Ascending aorta (tissue), 2 donors: ENCODE measurements around the gene OR10C1. TPM values are rescaled to one million over a fixed set of nuclear protein-coding genes. Genes with fewer than 3 reads are reported as not detected.

Source experiments
- DNase-seq, 2 donors: peaks; one replicate each; pipeline ENCODE4 v3.0.0-alpha.2; 2019; ENCODE audit warnings: low spot score in 2 of 2
- H3K27ac ChIP-seq, 2 donors: fragments of 200-600 bp; sonication (generic); one replicate each; pipeline ENCODE4 v1.5.1; 2016 to 2017; ENCODE audit warnings: mild to moderate bottlenecking in 1 of 2
- H3K27me3 ChIP-seq: fragments of 200-600 bp; sonication (generic); one replicate; pipeline ENCODE4 v1.5.1; 2017
- H3K36me3 ChIP-seq, 2 donors: fragments of 200-600 bp; sonication (generic); one replicate each; pipeline ENCODE4 v1.5.1; 2016
- H3K4me1 ChIP-seq, 2 donors: fragments of 200-600 bp; sonication (generic); one replicate each; pipeline ENCODE4 v1.5.1; 2016 to 2017; ENCODE audit warnings: mild to moderate bottlenecking in 1 of 2
- H3K4me3 ChIP-seq, 2 donors: fragments of 200-600 bp; sonication (generic); one replicate each; pipeline ENCODE4 v1.5.1; 2016 to 2017; ENCODE audit warnings: mild to moderate bottlenecking in 1 of 2
- H3K9me3 ChIP-seq, 2 donors: fragments of 200-600 bp; sonication (generic); one replicate each; pipeline ENCODE4 v1.5.1; 2016
- CTCF ChIP-seq, 3 experiments: fragments of 200-600 bp in 2 of 3; fragments of 450-650 bp in 1 of 3; sonication (generic) in 2 of 3; IDR thresholded peaks; one replicate each; pipeline ENCODE4 v1.5.1; 2016 to 2019; ENCODE audit warnings: antibody characterized with exemption in 3 of 3, mild to moderate bottlenecking in 1 of 3, moderate library complexity in 1 of 3
- intact Hi-C: fragments of 100-400 bp; cut with DNase I; formaldehyde crosslinking; loops from one replicate; pipeline ENCODE4 v1.15.1; 2023
- total RNA-seq: library from RNA; depleted of rRNA; stranded (reverse); fragments of >200 nt; gene quantifications from one replicate; pipeline ENCODE4 v1.1.0, GENCODE V29; 2016

Gene OR10C1
- total RNA-seq, 1 donor from 2014 or later = not detected

DNA sequence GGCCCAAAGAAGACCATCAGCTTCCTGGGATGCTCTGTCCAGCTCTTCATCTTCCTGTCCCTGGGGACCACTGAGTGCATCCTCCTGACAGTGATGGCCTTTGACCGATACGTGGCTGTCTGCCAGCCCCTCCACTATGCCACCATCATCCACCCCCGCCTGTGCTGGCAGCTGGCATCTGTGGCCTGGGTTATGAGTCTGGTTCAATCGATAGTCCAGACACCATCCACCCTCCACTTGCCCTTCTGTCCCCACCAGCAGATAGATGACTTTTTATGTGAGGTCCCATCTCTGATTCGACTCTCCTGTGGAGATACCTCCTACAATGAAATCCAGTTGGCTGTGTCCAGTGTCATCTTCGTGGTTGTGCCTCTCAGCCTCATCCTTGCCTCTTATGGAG lies 22.9 kb downstream of the OR10C1 start:
- H3K9me3 ChIP-seq = no peaks in the 10 kb centered on the region
- H3K4me3 ChIP-seq = no peak overlapping the region
- no peak for TF ChIP-seq CTCF (IDR thresholded peaks at IDR 0.05)
- no peaks in the 10 kb centered on the region for H3K36me3 ChIP-seq
- DNase-seq = no peak
- H3K4me1 ChIP-seq = no peaks in the 10 kb centered on the region
- H3K27ac ChIP-seq = no peak overlapping the region
- H3K27me3 ChIP-seq = no peaks in the 10 kb centered on the region
- intact Hi-C loops = no loop called here

DNA sequence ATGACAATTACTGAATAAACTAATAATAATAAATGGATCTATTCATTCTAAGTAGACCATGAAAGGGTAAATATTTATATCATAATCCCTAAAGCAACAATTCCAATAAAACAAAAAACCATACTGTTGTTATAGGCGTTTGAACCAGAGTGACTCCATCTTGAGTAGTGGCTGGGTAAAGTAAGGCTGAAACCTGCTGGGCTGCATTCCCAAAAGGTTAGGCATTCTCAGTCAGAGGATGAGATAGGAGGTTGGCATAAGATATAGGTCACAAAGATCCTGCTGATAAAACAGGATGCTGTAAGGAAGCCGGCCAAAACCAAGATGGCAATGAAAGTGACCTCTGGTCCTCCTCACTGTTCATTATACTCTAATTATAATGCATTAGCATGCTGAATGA lies 26.2 kb downstream of the OR10C1 start:
- TF ChIP-seq CTCF (IDR thresholded peaks at IDR 0.05) = no peak
- intact Hi-C loops = no loop called here
- Histone ChIP-seq H3K27me3 (no peaks in the 10 kb centered on the region), H3K36me3 (no peaks in the 10 kb centered on the region), H3K4me1 (no peaks in the 10 kb centered on the region), H3K4me3 (no peak overlapping the region), H3K27ac (no peak overlapping the region), H3K9me3 (no peaks in the 10 kb centered on the region)
- no peak for DNase-seq

GRCh38 chr6:29465801-29466200 lies 26.7 kb downstream of the OR10C1 start:
- Histone ChIP-seq H3K36me3 (no peaks in the 10 kb centered on the region), H3K9me3 (no peaks in the 10 kb centered on the region), H3K27me3 (no peaks in the 10 kb centered on the region), H3K27ac (no peak overlapping the region), H3K4me1 (no peaks in the 10 kb centered on the region), H3K4me3 (no peak overlapping the region)
- intact Hi-C loops = no loop called here
- TF ChIP-seq CTCF (IDR thresholded peaks at IDR 0.05) = no peak
- DNase-seq = no peak

- H3K9me3 ChIP-seq = no peaks in the 10 kb centered on the region
- DNase-seq = no peak
- no peaks in the 10 kb centered on the region for H3K4me1 ChIP-seq
- no peaks in the 10 kb centered on the region for H3K27me3 ChIP-seq
- intact Hi-C loops = no loop called here
- H3K36me3 ChIP-seq = no peaks in the 10 kb centered on the region
- no peak overlapping the region for H3K4me3 ChIP-seq
- no peak for TF ChIP-seq CTCF (IDR thresholded peaks at IDR 0.05)
- H3K27ac ChIP-seq = no peak overlapping the region
Observed at GRCh38 chr6:29466241-29466640, 27.1 kb downstream of the OR10C1 start.

DNA sequence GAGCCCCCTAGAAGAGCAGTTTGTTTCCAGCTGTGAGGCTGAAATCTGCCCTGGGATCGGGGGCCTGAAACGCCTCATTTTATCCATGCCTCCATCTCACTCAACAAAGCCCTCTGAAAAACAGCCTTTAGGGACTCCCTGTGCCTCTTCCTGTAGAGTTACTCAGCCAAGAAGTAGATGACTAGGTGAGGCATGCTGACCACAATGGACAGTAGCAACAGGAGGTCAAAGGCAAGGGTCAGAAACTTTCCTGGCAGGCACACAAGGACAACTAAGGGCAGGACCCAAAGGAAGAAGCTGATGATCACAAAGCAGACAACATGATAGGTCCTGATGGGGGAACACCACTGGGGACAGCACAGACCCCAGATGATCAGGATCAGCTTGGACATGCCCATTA lies 35.9 kb downstream of the OR10C1 start:
- Histone ChIP-seq H3K36me3 (no peaks in the 10 kb centered on the region), H3K27ac (no peak overlapping the region), H3K27me3 (no peaks in the 10 kb centered on the region), H3K4me3 (no peak overlapping the region), H3K9me3 (no peaks in the 10 kb centered on the region), H3K4me1 (no peaks in the 10 kb centered on the region)
- no peak for TF ChIP-seq CTCF (IDR thresholded peaks at IDR 0.05)
- intact Hi-C loops = no loop called here
- DNase-seq = no peak

GRCh38 chr6:29477923-29478450 lies 38.9 kb downstream of the OR10C1 start:
- DNase-seq = no peak
- H3K9me3 ChIP-seq = no peaks in the 10 kb centered on the region
- no peak for TF ChIP-seq CTCF (IDR thresholded peaks at IDR 0.05)
- no peak overlapping the region for H3K27ac ChIP-seq
- no peaks in the 10 kb centered on the region for H3K36me3 ChIP-seq
- intact Hi-C loops = no loop called here
- H3K4me1 ChIP-seq = no peaks in the 10 kb centered on the region
- no peak overlapping the region for H3K4me3 ChIP-seq
- H3K27me3 ChIP-seq = no peaks in the 10 kb centered on the region
